NCI-H526 treated with DMSO at 0.1 percent for 48 hours (cell line): ENCODE measurements around the gene RNF207.

Experiments used
- DNase-seq: peaks from one replicate; lab custom pipeline; 2025; lab: John Stamatoyannopoulos, UW

The RNF207 gene

DNA sequence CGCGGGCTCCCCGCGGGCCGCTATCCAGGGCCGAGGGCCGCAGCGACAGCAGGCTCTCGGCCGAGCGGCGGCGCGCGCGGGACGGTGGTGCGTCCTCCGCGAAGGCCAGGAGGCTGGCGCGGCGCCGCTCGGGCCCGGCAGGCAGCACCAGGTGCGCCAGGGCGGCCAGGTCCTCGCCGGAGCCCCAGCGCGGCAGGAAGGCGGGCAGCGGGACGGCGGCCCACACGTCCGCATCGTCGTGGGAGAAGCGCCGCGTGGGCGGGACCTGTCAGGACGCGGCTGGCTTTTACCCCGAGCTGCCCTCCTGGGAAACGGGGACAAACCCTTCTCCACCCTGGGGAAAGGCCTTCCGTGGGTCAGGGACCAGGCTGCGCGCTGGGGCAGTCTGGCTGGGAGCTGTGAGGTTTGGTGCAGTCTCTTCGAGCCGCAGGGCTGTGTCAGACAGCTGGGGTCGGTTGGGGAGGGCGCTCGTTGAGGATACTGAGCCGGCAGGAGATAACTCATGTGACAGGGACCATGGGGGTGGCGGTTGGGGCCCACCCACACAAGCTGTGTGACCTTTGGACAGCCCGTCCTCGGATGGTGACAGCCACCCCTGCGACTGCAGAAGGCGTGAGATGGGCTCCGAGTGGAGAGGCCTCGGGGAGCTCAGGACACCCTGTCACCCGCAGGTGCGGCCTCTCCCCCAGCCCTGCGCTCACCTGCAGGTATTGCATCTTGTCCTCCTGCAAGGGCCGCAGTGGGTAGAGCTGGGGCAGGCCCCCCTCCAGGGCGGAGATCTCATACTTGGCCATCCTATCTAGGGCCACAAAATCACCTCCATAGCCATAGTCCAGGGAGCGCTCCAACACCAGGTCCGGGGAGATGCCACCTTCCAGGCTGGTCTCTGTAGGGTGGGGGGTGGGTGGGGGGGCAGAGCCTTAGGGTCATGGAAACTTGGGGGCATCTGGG lies 44.1 kb downstream of the RNF207 start:
- DNase-seq, result no peak

DNA sequence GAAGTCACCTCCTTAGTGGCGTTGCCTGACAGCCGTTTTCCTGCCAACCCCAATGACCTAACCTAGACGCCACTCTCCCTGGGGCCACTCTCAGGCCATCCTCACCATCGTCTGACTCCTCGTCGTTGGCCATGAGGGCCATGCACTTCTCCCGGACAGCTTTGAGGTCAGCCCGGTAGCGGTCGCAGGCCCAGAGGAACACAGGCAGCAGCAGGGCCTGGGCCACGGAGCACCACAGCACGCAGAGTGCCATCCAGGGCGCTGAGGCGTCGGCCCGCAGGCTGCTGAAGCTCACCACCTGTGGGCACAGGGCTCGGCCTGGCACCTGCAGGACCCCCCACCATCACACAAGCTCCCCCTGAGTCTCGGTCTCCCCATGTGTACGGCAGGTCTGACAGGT lies 45.3 kb downstream of the RNF207 start:
- DNase-seq, result no peak

DNA sequence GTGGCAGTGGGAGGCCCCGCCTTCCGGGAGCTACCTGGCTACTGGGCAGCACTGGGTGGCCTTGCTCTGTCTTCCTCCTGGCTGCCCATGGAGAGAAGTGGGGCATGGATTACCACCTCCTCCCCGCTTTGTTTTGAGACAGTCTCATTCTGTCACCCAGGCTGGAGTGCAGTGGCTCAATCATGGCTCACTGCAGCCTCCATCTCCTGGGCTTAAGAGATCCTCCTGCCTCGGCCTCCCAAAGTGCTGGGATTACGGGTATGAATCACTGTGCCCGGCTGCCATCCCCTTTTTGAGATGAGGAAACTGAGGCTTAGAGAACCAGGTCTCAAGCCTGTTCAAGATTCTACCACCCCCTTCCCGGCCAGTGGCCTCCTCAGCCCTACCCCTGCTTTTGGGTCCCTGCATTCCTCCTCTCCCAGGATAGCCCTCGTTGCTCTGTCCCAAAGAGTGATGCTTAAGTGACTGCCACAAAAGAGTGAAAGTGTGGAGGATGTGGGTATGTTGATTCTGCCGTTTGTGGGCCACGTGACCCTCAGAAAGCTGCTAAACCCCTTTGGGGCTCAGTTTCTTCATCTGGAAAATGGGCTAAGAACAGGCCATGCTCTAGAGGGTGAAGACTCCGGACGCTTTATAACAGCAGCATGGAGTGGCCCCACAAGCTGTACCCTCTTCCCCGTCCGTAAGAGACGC lies 45.9 kb downstream of the RNF207 start:
- DNase-seq, result no peak

DNA sequence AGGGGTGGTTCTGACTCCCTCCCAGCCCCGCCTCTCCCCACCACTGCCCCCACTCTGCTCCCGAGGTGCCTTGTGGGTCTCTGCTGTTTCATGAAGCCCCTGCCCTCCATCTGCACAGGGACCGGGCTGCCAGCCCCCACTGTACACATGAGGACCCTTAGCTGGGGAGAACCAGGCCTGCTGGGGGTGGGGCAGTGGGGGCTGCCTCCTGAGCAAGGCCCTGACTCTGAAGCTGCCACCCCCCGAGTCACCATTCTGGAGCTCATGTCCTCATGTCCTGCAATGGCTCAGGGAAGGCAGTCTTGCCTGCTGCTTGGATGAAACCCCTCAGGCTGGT lies 46.4 kb downstream of the RNF207 start:
- DNase-seq, result no peak

DNA sequence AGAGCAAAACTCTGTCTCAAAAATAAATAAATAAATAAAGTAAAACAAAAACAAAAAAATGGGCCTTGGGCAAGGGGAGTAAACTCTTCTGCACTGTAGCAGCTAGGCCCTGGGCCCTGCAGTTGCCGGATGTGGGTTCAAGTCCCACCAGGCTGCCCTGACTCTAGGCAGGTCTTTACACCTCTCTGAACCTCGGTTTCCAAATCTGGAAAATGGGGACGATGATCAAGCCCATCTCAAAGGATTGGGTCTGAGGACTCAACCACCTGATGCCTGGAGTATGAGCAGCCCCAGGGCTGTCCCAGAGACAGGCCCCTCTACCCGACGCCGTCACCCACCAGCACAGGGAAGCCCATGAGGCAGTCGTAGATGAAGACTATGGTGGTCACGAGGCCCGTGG lies 47.5 kb downstream of the RNF207 start:
- no peak for DNase-seq

DNA sequence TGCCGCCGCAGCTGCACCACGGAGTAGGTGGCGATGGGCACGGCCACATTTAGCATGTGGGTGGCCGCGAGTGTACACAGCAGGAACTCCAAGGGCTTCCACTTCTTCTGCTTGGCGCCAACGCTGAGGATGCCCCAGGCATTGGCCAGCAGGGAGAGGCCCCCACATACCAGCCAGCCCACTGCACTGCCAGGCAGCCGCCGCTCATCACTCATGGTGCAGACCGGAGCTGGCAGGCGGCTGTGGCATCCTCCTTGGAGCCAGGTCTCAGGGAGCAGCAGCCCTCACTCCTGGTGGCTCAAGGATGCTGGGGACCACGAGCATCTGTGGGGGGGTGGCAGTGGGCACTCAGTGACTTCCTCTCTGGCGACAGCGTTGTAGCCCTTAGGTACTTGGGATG lies 48.8 kb downstream of the RNF207 start:
- no peak for DNase-seq

DNA sequence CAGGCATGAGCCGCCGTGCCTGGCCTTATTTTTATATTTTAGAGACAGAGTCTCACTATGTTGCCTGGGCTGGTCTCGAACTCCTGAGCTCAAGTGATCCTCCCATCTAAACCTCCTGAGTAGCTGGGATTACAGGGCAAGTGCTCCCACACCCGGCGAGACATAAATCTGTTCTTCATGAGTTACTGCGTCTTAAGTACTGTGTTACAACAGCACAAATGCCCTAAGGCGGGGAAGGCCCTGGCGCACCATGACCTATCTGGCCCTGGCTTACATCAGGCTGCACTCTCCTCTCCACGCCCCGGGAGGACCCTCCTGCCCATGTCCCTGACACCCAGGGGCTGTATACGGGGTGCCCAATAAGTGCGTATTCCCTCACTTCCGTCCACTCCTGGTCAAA lies 50.7 kb downstream of the RNF207 start:
- DNase-seq, result no peak

DNA sequence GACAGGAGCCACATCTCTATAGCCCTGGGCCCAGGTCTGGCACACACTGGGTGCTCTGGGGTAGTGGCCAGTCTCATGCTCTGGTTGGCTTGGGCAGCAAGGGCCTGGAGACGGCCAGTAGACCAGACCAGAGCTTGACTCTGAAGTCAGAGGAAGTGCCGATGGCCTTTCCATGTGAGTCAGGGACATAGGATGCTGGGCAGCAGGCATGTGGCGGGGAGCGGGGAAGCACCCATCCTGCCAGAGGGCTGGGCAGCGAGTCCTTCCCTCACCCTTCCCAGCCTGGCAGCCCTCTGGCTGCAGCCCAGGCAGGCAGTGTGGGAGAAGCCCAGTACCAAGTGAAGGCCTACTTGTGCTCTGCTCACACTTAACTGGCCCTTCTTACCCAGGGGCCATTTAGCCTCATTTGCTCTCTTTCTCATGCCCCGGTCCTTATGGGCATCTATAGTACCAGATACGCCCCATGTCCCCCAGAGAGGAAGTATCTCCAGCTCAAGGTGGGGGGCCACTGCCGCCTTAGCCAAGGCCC lies 51.7 kb downstream of the RNF207 start:
- no peak for DNase-seq

DNA sequence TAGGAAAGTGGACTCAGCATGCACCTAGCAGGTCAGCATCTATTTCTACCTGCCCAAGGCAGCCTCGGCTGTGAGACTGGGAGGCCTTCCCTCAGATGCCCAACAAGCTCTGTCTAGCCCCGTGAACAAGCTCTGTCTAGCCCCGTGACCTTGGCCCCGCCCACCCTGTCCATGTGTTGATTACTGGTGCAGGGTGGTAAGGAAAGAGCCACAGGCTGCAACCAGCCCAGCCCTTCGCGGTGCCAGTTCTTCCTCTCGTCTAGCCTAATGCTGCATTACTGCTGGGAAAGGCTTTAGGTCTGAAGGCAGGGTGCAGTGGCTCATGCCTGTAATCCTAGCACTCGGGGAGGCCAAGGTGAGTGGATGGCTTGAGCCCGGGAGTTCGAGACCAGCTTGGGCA lies 52.8 kb downstream of the RNF207 start:
- DNase-seq, result no peak

DNA sequence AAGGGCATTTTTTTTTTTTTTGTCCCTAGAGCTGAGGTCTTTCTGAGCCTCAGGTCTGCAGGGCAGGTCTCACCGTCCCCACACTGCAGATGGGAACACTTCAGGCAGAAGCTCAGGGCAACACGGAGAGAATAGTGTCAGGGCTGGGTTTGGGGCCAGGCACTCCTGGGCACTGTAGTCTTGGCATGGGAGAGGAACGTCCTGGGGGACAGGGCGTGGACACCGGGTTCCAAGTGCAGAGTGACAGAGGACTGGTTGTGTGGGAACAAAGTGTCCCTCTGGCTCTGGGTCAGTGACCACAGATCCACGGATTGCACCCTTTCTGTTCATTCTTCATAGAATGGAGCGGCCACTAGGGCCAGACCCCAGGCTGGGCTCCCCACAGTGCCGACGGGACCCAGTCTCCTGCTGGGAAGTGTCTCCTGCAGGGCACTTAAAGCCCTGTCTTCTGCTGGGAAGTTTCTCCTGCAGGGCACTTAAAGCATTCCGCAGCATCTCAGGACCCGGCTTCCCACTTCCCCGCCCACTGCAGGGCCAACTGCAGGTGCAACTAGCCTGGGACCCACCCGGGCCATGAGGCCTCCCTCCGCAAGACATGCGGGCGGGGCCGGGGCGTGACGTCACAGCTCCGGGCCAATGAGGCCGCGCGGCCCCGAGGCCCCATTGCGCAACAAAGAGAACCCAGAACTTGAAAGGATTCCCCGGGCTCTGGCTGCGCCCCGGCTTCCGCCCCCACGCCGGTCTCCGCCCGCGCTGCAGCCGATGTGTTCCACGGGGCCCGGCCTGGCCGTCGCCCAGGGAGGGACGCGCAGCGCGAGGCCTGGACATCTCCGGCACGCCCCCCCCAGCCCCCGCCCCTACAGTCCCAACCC lies 53.8 kb downstream of the RNF207 start:
- DNase-seq, result peak; percentile 30

DNA sequence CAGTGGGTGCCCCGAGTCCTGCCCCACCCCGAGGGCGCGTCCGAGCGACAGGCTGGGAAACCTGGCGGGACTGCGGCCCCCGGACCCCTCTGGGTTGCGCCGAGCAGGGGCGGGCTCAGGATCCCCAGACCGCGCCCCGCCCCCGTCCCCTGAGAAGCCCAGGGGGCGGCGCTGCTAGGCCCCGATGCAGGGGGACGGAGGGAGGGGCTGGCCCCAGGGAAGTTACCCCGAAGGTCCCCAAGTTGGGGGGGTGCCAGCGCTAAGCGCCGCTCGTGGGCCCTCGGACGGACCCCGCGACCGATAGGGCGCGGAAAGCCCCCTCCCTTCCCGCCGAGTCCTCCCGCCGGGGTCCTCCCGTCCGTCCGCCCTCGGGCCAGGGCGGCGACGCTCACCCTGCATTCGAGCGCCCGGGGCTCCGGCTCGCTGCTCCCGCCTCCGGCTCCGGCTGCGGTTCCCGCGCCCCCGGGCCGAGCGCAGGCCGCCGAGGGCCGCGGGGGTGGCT lies 54.6 kb downstream of the RNF207 start:
- DNase-seq, result no peak

DNA sequence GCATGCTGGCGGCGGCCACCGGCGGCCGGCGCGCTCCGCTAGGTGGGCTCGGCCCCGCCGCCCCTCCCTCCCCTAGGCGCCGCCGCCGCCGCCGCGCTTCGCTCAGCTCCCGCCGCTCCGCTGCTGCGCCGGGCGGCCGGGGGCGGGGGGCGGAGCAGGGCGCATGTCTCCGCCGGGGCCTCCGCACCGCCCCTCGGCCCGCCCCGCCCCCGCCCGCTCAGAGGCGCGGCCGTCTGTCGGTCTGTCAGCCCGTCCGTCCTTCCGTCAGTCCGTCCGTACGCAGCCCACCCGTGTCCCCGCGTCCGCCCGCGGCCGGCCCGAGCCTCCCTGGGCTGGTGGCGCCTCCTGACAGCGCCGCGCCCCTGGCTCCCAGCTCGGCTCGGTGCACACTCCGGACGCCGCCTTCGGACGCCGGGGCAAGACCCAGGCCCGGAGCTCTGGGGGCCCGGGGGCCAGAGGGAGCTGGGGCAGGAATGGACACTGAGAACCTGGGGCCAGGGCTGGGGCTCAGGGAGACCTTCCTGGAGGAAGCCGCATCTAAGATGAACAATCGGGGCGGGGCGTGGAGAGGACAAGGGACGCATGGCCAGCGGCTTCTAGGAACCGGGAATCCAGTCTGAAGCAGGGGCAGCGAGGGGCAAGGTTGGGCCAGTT lies 55.2 kb downstream of the RNF207 start, which contains the start of gene GPR153:
Gene GPR153 (minus strand): TSS at position 138 of the 654 bp plus-strand sequence. CDS start 6,193 bp downstream, outside the sequence.
- peak; percentile 13 for DNase-seq

DNA sequence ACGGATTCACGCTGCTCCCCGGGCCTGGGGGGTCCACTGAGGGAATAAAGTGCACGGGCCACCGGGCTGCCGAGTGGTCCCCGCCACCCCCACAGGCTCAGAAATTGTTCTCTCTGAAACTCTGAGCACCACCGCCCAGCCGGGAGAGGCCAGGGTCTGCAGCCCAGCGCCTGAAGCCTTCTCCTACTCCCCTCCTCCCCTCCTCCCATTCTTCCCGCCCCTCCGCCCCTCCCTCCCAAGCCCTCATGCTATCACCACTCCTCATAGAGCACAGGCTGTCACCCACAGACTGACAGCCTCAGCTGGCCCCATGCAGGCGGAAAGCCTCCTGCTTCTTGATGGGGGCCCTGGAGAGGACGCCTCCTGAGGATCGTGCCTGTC lies 55.7 kb downstream of the RNF207 start:
- DNase-seq, result no peak

DNA sequence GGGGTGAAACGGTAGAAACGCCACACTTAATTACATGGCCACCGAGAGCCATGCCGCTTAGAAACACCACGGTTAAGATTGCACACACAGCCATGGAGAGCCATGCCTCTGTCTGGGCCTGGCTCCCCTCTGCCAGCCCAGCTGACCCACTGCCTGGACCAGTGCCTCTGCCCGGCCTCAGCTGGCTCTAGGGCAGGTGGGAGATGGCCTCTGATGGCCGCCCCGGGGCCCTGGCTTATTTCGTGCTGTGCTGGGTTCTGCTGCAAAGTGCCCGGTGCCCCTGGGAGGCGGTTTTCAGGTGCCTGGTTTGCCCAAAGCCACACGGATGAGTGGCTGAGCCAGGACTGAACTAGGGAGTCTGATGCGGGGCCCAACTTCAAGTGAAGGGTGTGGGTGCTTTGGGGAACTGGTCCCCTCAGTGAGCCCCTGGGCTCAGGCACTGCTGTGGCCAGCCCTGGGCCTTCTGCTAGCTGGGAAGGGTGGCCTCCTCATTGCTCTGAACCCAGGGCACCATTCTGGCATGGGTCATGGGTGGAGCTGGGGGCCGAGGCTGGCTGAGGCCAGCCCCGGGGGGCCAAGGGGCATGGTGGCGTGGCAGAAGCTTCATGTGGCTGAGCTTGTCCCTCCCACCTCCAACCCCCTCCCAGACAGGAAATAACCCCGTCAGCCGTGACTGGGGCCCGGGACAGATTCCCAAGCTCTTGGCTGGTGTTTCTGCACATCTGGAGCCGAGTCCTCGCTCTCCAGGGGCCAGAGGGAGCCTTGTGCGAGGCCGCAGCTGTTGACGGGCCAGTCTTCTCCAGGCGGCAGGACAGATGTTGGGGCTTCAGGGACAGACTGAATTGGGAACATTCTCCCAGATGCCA lies 56.9 kb downstream of the RNF207 start:
- DNase-seq, result no peak

DNA sequence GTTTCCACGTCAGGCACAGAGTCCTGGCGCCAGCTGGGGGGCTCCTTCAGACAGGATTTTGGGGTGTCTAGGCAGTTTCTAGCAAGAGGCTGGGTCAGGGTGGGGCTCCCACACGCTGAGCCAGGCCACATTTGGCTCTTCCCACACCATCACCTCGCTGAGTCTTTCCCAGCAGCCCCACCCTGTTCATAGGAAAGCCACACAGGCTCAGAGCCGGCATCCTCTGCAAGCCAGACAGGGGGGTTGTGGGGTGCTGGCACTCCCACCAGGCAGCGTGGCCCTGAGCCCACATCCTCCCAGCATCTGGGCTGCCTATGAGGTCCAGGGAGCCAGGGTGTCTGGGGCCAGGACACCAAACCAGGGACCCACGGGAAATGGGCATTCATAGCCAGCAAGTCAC lies 57.8 kb downstream of the RNF207 start:
- DNase-seq, result no peak

DNA sequence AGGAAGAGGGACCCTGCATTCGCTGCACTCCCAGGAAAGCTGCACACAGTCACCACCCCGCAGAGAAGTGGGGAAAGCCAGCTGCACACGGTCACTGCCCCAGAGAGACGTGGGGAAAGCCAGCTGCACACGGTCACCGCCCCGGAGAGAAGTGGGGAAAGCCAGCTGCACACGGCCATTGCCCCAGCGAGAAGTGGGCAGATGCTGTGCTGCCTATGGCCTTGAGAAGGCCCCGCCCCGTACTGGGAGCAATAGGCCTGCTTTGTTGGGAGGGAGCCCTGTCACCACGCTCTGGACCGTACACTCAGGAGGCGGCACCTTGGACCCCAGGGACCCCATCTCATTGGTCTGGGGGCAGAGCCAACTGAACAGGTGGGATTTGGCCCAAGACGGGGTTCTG lies 59.2 kb downstream of the RNF207 start:
- DNase-seq, result no peak

DNA sequence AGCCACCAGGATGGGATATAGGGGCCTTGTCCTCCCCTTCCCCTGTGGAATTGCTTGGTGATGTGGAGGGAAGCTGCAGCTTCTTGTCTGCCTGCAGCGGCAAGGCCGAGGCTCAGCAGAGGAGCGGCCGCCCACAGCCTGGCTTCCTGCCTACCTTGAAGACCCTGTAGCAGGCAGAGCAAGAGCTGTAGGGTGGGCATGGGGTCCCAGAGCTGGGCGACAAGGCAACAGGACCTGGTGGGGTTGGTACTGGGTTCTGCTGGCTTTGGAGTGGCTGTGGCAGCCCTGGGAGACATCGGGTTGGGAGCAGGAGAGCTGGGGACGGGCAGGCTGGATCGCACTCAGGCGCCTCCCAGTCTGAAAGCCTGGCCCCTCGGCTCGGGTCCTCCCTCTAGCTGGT lies 60.7 kb downstream of the RNF207 start:
- no peak for DNase-seq

DNA sequence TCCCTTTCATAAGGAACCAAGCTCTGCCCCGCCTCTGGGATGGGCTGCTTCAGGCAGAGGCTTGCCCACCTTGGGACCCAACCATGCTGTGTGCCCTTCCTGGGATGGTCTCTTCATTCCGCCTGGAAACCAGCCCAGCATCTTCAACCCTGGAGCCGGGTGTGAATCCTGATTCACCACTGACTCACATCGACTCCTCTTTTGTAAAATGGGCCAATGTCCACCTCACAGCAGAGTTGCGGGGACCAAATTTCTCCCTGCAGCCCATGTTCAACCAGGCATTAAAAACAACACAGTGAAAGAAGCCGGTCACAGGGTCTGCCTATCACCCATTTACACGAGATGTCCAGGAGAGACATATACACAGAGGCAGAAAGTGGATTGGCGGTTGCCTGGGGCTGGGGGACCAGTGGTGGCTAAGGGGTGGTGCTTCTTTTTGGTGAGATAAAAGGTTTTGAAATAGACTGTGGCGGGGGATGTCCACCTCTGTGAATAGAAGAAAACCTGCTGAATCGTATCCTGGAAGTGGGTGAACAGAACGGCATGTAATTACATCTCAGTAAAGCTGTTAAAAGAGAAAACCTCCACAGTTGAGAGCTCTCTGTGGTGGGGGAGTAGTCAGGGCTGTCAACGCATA lies 61.9 kb downstream of the RNF207 start:
- DNase-seq, result no peak

DNA sequence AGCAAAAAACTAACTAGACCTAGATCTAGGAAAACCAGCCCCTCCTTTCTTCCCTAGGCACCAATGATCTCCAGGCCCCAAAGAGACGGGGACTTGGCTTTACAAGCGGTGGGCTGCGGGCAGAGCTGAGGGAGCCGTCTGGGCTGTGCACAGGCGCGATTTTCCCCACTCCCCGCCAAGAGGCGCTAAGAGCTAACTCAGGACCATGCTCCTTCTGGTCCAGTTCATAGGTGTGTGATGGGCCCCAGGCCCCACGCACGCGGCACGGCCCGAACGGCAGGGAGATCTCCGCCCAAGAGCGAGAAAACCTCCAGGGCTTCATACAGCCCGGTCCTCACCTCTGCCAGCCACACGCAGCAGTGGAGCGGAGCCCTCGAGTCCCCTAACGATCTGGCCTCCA lies 62.5 kb downstream of the RNF207 start:
- no peak for DNase-seq

DNA sequence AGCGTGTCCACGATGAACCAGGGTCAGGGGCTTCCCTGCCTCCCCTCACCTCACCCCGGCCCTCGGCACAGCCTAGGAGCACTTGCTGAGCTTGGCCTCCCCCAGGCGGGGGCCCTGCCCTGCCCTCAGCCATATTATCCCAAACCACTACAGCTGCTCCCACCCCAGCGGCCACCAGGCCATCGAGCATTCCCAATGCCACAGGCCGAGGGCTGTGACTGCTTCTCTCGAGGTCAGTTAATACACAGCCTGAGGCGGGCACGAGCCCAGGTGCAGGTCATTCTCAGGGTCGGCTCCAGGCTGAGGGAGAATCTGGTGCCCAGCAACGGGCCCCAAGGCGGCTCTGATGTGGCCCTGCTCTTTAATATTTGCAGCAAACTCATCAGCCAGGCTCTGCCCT lies 63.4 kb downstream of the RNF207 start:
- DNase-seq, result no peak
